T-helper 2 cell treated with Interferon-gamma antibody and Interleukin-4, amounts not matched to agents 5 μg/mL and 100 μg/mL, for 36 hours (primary cell): ENCODE measurements around the gene RPTOR.
"Not testable (repeated sequence)": the region's sequence is repeated elsewhere in the genome, so short reads cannot be mapped to it uniquely, and the experiment has no call there.

Source experiments
- DNase-seq: peaks from one replicate; pipeline ENCODE4 v3.0.0; 2021; ENCODE audit warnings: low spot score
- H3K27ac Mint-ChIP-seq: one replicate; pipeline ENCODE4 v1.8.0; 2021; ENCODE audit warnings: mild to moderate bottlenecking, mixed read lengths
- H3K27me3 Mint-ChIP-seq: one replicate; pipeline ENCODE4 v1.8.0; 2021; ENCODE audit warnings: low read depth, mixed read lengths
- H3K36me3 Mint-ChIP-seq: one replicate; pipeline ENCODE4 v1.8.0; 2021; ENCODE audit warnings: low read depth, mixed read lengths
- H3K4me1 Mint-ChIP-seq: one replicate; pipeline ENCODE4 v1.8.0; 2021; ENCODE audit warnings: low read depth, mixed read lengths
- H3K4me3 Mint-ChIP-seq: one replicate; pipeline ENCODE4 v1.8.0; 2022; ENCODE audit warnings: mild to moderate bottlenecking, moderate library complexity, mixed read lengths
- H3K9me3 Mint-ChIP-seq: one replicate; pipeline ENCODE4 v1.8.0; 2021; ENCODE audit warnings: mixed read lengths

Gene RPTOR

GRCh38 chr17:80507177-80507576, 37.5 kb upstream of the RPTOR start:
- not testable (repeated sequence) for H3K4me3 Mint-ChIP-seq, H3K4me1 Mint-ChIP-seq, H3K9me3 Mint-ChIP-seq, H3K27ac Mint-ChIP-seq, H3K36me3 Mint-ChIP-seq, DNase-seq
- H3K27me3 Mint-ChIP-seq, result peaks cover 12% of the 10 kb centered on the region

- H3K9me3 Mint-ChIP-seq, result no peaks in the 10 kb centered on the region
- H3K4me3 Mint-ChIP-seq, result no peak overlapping the region
- H3K27ac Mint-ChIP-seq, result no peak overlapping the region
- no peaks in the 10 kb centered on the region for H3K4me1 Mint-ChIP-seq
- no peaks in the 10 kb centered on the region for H3K36me3 Mint-ChIP-seq
- H3K27me3 Mint-ChIP-seq, result peaks cover 12% of the 10 kb centered on the region
- DNase-seq, result no peak
These were observed 36.7 kb upstream of the RPTOR start for GRCh38 chr17:80507965-80508364.

DNA sequence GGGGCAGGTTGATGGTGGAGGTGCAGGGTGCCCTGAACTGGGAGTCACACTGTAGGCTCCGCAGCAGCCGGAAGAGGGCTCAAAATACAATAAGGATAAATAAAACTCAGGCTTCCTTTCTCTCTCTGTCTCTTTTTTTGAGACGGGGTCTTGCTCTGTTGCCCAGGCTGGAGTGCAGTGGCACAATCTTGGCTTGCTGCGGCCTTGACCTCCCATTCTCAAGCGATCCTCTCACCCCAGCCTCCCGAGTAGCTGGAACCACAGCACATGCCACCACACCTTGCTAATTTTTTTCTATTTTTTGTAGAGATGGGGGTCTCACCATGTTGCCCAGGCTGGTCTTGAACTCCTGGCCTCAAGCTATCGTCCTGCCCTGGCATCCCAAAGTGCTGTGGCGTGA, 35.3 kb upstream of the RPTOR start:
- no peak overlapping the region for H3K27ac Mint-ChIP-seq
- no peaks in the 10 kb centered on the region for H3K9me3 Mint-ChIP-seq

GRCh38 chr17:80510132-80510531, 34.5 kb upstream of the RPTOR start:
- H3K9me3 Mint-ChIP-seq, result no peaks in the 10 kb centered on the region
- H3K27ac Mint-ChIP-seq, result no peak overlapping the region
- no peaks in the 10 kb centered on the region for H3K36me3 Mint-ChIP-seq
- H3K4me3 Mint-ChIP-seq, result no peak overlapping the region
- peaks cover 5% of the 10 kb centered on the region for H3K27me3 Mint-ChIP-seq
- DNase-seq, result no peak
- H3K4me1 Mint-ChIP-seq, result no peaks in the 10 kb centered on the region

More for the DNA sequence above, 35.3 kb upstream of the RPTOR start:
- DNase-seq, result no peak
- Mint-ChIP-seq H3K4me3 (no peak overlapping the region), H3K27me3 (peaks cover 7% of the 10 kb centered on the region), H3K36me3 (no peaks in the 10 kb centered on the region), H3K4me1 (no peaks in the 10 kb centered on the region)

- DNase-seq, result no peak
- Mint-ChIP-seq H3K4me3 (no peak overlapping the region), H3K4me1 (no peaks in the 10 kb centered on the region), H3K27me3 (peaks cover 2% of the 10 kb centered on the region), H3K9me3 (no peaks in the 10 kb centered on the region), H3K36me3 (no peaks in the 10 kb centered on the region), H3K27ac (no peak overlapping the region)
These were observed 33.9 kb upstream of the RPTOR start for GRCh38 chr17:80510772-80511171.

DNA sequence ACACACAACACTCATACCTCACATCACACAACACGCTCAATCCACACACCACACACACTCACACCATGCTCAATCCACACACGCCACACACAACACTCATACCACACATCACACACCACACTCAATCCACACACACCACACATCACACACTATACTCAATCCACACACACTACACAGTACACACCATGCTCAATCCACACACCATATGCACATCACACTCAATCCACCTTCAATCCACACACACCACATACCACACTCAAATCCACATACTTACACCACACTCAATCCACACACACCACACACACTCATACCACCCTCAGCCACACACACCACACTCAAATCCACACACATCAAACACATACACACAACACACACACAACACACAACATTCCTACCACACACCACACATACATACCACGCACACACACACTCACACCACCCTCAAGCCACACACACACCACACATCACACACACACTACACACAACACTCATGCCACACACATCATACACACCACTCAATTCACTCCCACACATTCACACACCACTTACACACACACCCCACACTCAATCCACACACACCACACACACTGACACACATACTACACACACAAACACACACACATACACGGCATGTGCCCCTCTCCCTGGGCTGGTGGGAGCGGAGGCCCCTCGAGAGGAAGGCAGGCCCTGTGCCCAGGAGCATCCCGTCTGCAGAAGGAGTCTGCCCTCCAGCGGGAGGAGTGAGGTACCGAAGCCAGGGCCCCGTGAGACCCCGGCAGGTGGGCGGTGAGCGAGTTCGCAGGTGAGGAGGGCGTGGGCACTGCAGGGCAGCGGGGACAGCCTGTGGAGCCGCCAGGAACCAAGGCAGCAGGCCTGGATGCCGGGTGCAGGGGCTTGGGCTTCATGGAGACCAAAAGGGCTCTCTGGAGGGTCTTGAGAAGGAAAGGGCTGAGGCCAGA, 33.1 kb upstream of the RPTOR start:
- Mint-ChIP-seq H3K4me3 (no peak overlapping the region), H3K4me1 (no peaks in the 10 kb centered on the region), H3K27ac (no peak overlapping the region), H3K36me3 (no peaks in the 10 kb centered on the region), H3K27me3 (peaks cover 2% of the 10 kb centered on the region), H3K9me3 (no peaks in the 10 kb centered on the region)
- DNase-seq, result no peak

GRCh38 chr17:80512233-80512632, 32.4 kb upstream of the RPTOR start:
- no peak overlapping the region for H3K27ac Mint-ChIP-seq
- H3K4me1 Mint-ChIP-seq, result no peaks in the 10 kb centered on the region

GRCh38 chr17:80513201-80513600, 31.4 kb upstream of the RPTOR start:
- no peak for DNase-seq
- Mint-ChIP-seq H3K4me3 (no peak overlapping the region), H3K9me3 (no peaks in the 10 kb centered on the region), H3K27ac (no peak overlapping the region), H3K4me1 (no peaks in the 10 kb centered on the region), H3K27me3 (peaks cover 2% of the 10 kb centered on the region), H3K36me3 (no peaks in the 10 kb centered on the region)

More at GRCh38 chr17:80512233-80512632, 32.4 kb upstream of the RPTOR start:
- peaks cover 2% of the 10 kb centered on the region for H3K27me3 Mint-ChIP-seq
- H3K4me3 Mint-ChIP-seq, result no peak overlapping the region
- no peaks in the 10 kb centered on the region for H3K36me3 Mint-ChIP-seq
- no peaks in the 10 kb centered on the region for H3K9me3 Mint-ChIP-seq
- DNase-seq, result no peak

- Mint-ChIP-seq H3K9me3 (no peaks in the 10 kb centered on the region), H3K4me3 (no peak overlapping the region), H3K27me3 (peaks cover 2% of the 10 kb centered on the region), H3K36me3 (no peaks in the 10 kb centered on the region), H3K4me1 (no peaks in the 10 kb centered on the region), H3K27ac (no peak overlapping the region)
- DNase-seq, result no peak
These were observed 30.7 kb upstream of the RPTOR start for GRCh38 chr17:80513892-80514291.

- Mint-ChIP-seq H3K4me1 (no peaks in the 10 kb centered on the region), H3K36me3 (no peaks in the 10 kb centered on the region), H3K4me3 (no peak overlapping the region), H3K27ac (no peak overlapping the region), H3K27me3 (peaks cover 5% of the 10 kb centered on the region), H3K9me3 (no peaks in the 10 kb centered on the region)
- no peak for DNase-seq
These were observed 28.3 kb upstream of the RPTOR start for GRCh38 chr17:80516171-80516932.

DNA sequence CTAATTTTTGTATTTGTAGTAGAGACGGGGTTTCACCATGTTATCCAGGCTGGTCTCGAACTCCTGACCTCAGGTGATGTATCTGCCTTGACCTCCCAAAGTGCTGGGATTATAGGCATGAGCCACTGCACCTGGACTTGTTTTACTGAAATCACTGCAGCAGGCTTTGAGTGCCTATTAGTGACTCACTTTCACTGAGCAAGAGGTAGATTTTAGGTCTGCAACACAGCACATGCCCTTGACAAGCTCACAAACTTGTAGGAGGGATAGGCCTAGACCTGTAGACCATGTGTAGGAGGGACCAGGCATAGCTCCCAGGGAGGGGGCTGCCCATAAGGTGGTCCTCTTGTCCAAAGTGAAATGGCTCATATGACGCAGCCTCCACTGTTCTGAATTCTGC, 27.0 kb upstream of the RPTOR start:
- H3K9me3 Mint-ChIP-seq, result no peaks in the 10 kb centered on the region
- no peaks in the 10 kb centered on the region for H3K4me1 Mint-ChIP-seq
- no peak overlapping the region for H3K4me3 Mint-ChIP-seq
- H3K36me3 Mint-ChIP-seq, result no peaks in the 10 kb centered on the region
- peaks cover 6% of the 10 kb centered on the region for H3K27me3 Mint-ChIP-seq
- H3K27ac Mint-ChIP-seq, result no peak overlapping the region
- DNase-seq, result no peak

GRCh38 chr17:80518392-80518791, 26.2 kb upstream of the RPTOR start:
- Mint-ChIP-seq H3K27me3 (peaks cover 4% of the 10 kb centered on the region), H3K27ac (no peak overlapping the region), H3K4me1 (no peaks in the 10 kb centered on the region), H3K36me3 (no peaks in the 10 kb centered on the region), H3K9me3 (no peaks in the 10 kb centered on the region), H3K4me3 (no peak overlapping the region)
- DNase-seq, result no peak

- no peak for DNase-seq
These were observed 25.4 kb upstream of the RPTOR start for GRCh38 chr17:80519091-80519781.

More at GRCh38 chr17:80519091-80519781, 25.4 kb upstream of the RPTOR start:
- no peaks in the 10 kb centered on the region for H3K4me1 Mint-ChIP-seq
- H3K9me3 Mint-ChIP-seq, result no peaks in the 10 kb centered on the region
- no peaks in the 10 kb centered on the region for H3K36me3 Mint-ChIP-seq
- no peak overlapping the region for H3K27ac Mint-ChIP-seq
- peaks cover 3% of the 10 kb centered on the region for H3K27me3 Mint-ChIP-seq
- H3K4me3 Mint-ChIP-seq, result no peak overlapping the region
